Measurements from ENCODE around the gene CTBP2. TPM values are rescaled to one million over a fixed set of nuclear protein-coding genes. Genes with fewer than 3 reads are reported as not detected.

The CTBP2 gene
- total RNA-seq, 1 donor from 2014 or later, result 123 TPM

- FAIRE-seq (no peak), DNase-seq (ENCODE audit: low read depth) (no peak)
- no peaks in the 10 kb centered on the region for H3K36me3 ChIP-seq (ENCODE audit: control insufficient read depth, insufficient read depth, low read length)
- peaks cover 2% of the 10 kb centered on the region for H3K27me3 ChIP-seq (ENCODE audit: control insufficient read depth, insufficient read depth, low read length)
- no peak for TF ChIP-seq CTCF (IDR thresholded peaks at IDR 0.05; ENCODE audit: insufficient read depth, low read length, severe bottlenecking)
- H3K4me3 ChIP-seq (ENCODE audit: low read depth, low read length), result no peak overlapping the region
Observed at GRCh38 chr10:125177641-125178640, 17.6 kb upstream of the CTBP2 start.

- no peaks in the 10 kb centered on the region for H3K36me3 ChIP-seq (ENCODE audit: control insufficient read depth, insufficient read depth, low read length)
- FAIRE-seq (no peak), DNase-seq (ENCODE audit: low read depth) (no peak)
- TF ChIP-seq CTCF (IDR thresholded peaks at IDR 0.05; ENCODE audit: insufficient read depth, low read length, severe bottlenecking), result no peak
- H3K27me3 ChIP-seq (ENCODE audit: control insufficient read depth, insufficient read depth, low read length), result peaks cover 2% of the 10 kb centered on the region
- H3K4me3 ChIP-seq (ENCODE audit: low read depth, low read length), result no peak overlapping the region
Observed at GRCh38 chr10:125175807-125176206, 15.4 kb upstream of the CTBP2 start.

- Histone ChIP-seq H3K4me3 (ENCODE audit: low read depth, low read length) (no peak overlapping the region), H3K36me3 (ENCODE audit: control insufficient read depth, insufficient read depth, low read length) (no peaks in the 10 kb centered on the region), H3K27me3 (ENCODE audit: control insufficient read depth, insufficient read depth, low read length) (peaks cover 2% of the 10 kb centered on the region)
- FAIRE-seq, result peak; percentile 62
- no peak for TF ChIP-seq CTCF (IDR thresholded peaks at IDR 0.05; ENCODE audit: insufficient read depth, low read length, severe bottlenecking)
- no peak for DNase-seq (ENCODE audit: low read depth)
Observed at GRCh38 chr10:125174360-125174759, 14.0 kb upstream of the CTBP2 start.

GRCh38 chr10:125172694-125173093 lies 12.3 kb upstream of the CTBP2 start:
- H3K4me3 ChIP-seq (ENCODE audit: low read depth, low read length), result no peak overlapping the region
- FAIRE-seq (no peak), DNase-seq (ENCODE audit: low read depth) (no peak)
- H3K36me3 ChIP-seq (ENCODE audit: control insufficient read depth, insufficient read depth, low read length), result no peaks in the 10 kb centered on the region
- no peak for TF ChIP-seq CTCF (IDR thresholded peaks at IDR 0.05; ENCODE audit: insufficient read depth, low read length, severe bottlenecking)
- peaks cover 2% of the 10 kb centered on the region for H3K27me3 ChIP-seq (ENCODE audit: control insufficient read depth, insufficient read depth, low read length)

GRCh38 chr10:125171402-125172306 lies 11.3 kb upstream of the CTBP2 start:
- Histone ChIP-seq H3K4me3 (ENCODE audit: low read depth, low read length) (no peak overlapping the region), H3K27me3 (ENCODE audit: control insufficient read depth, insufficient read depth, low read length) (peaks cover 2% of the 10 kb centered on the region), H3K36me3 (ENCODE audit: control insufficient read depth, insufficient read depth, low read length) (no peaks in the 10 kb centered on the region)
- TF ChIP-seq CTCF (IDR thresholded peaks at IDR 0.05; ENCODE audit: insufficient read depth, low read length, severe bottlenecking), result no peak
- FAIRE-seq, result no peak
- DNase-seq (ENCODE audit: low read depth), result no peak
